Adrenal gland (tissue), 5 donors: Measurements from ENCODE around the gene DDX21.

Experiments
- POLR2A ChIP-seq, 2 donors: fragments of 450-650 bp; IDR thresholded peaks; one replicate each; pipeline ENCODE4 v1.6.1; 2017; ENCODE audit warnings: antibody characterized with exemption in 2 of 2, mild to moderate bottlenecking in 2 of 2, moderate library complexity in 1 of 2
- TF ChIP-seq, protein P1 (sequence below), 6 experiments: fragments of 450-650 bp in 4 of 6; fragments of 200-600 bp in 2 of 6; sonication (generic) in 1 of 6; IDR thresholded peaks; 1 replicate in 5 of 6; 2 replicates in 1 of 6; pipeline versions ENCODE4 v1.5.1 to v1.8.0; 2016 to 2021; ENCODE audit warnings: antibody characterized with exemption in 6 of 6, mild to moderate bottlenecking in 2 of 6, moderate library complexity in 1 of 6
- donor health status: DM: no; HTN: no; CAD: no.

DNA sequence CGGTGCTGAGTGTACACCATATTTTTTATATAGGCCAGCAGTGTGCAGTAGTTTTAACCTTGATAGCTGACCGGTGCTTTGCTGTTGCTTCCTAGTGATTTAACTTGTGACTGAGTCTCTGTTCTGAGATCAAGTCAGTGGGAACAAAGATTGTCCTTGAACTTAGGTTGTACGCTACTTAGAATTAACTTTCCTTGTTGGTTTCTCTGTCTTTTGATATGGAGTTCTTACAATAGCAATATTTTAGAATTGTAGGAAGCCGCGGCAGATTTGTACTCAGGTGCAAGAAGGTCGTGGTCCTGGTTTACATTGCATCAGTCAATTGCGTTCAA, 1.3 kb downstream of the DDX21 start:
- TF ChIP-seq, protein P1, sequence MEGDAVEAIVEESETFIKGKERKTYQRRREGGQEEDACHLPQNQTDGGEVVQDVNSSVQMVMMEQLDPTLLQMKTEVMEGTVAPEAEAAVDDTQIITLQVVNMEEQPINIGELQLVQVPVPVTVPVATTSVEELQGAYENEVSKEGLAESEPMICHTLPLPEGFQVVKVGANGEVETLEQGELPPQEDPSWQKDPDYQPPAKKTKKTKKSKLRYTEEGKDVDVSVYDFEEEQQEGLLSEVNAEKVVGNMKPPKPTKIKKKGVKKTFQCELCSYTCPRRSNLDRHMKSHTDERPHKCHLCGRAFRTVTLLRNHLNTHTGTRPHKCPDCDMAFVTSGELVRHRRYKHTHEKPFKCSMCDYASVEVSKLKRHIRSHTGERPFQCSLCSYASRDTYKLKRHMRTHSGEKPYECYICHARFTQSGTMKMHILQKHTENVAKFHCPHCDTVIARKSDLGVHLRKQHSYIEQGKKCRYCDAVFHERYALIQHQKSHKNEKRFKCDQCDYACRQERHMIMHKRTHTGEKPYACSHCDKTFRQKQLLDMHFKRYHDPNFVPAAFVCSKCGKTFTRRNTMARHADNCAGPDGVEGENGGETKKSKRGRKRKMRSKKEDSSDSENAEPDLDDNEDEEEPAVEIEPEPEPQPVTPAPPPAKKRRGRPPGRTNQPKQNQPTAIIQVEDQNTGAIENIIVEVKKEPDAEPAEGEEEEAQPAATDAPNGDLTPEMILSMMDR (IDR thresholded peaks at IDR 0.05): no peak
- TF ChIP-seq POLR2A (IDR thresholded peaks at IDR 0.05): no peak
